HCT116 (cell line): ENCODE data around the gene EHMT1.

ENCODE experiments used
- CTCF ChIP-seq, 3 experiments: fragments of 200-600 bp in 1 of 3; sonication (generic) in 1 of 3; IDR thresholded peaks in 2 of 3; conservative IDR thresholded peaks in 1 of 3; 2 replicates each; pipeline ENCODE4 v1.5.1; 2012 to 2017; ENCODE audit warnings: low read depth in 2 of 3, low read length in 2 of 3, antibody characterized with exemption in 1 of 3, borderline replicate concordance in 1 of 3, control low read depth in 1 of 3, mild to moderate bottlenecking in 1 of 3, mixed read lengths in 1 of 3, mixed run types in 1 of 3, moderate library complexity in 1 of 3; ENCODE audit not compliant: insufficient read depth in 1 of 3
- EZH2 ChIP-seq: fragments of 200-600 bp; sonication (generic); IDR thresholded peaks from 2 replicates; pipeline ENCODE4 v1.6.1; 2017; ENCODE audit warnings: antibody characterized with exemption, mixed run types
- EZH2phosphoT487 ChIP-seq: fragments of 200-600 bp; IDR thresholded peaks from 2 replicates; pipeline ENCODE4 v1.6.1; 2018; ENCODE audit warnings: antibody characterized with exemption, borderline replicate concordance
- JUND ChIP-seq: IDR thresholded peaks from 2 replicates; pipeline ENCODE4 v1.6.1; 2012
- POLR2AphosphoS5 ChIP-seq: IDR thresholded peaks from 2 replicates; pipeline ENCODE4 v1.6.1; 2011; ENCODE audit warnings: mild to moderate bottlenecking, low read depth, low read length, moderate library complexity
- SRF ChIP-seq: IDR thresholded peaks from 2 replicates; pipeline ENCODE4 v1.6.1; 2012; ENCODE audit warnings: low read depth

GRCh38 chr9:137642118-137642601 is 23.4 kb downstream of the EHMT1 start:
- TF ChIP-seq EZH2 (no peak), SRF (no peak), CTCF (IDR thresholded peaks at IDR 0.05 in 2 of 3, conservative IDR thresholded peaks at IDR 0.05 in 1 of 3; ENCODE audit: borderline replicate concordance in 1 of 3, insufficient read depth in 1 of 3, low read depth in 2 of 3, low read length in 2 of 3) (no peak), EZH2phosphoT487 (no peak), JUND (no peak), POLR2AphosphoS5 (no peak)
